BJ (cell line): ENCODE data around the gene NPR1. TPM values are rescaled to one million over a fixed set of nuclear protein-coding genes. Genes with fewer than 3 reads are reported as not detected.
"Not testable (repeated sequence)": the region's sequence is repeated elsewhere in the genome, so short reads cannot be mapped to it uniquely, and the experiment has no call there.

Source experiments
- CTCF ChIA-PET: fragments of 350-600 bp; formaldehyde crosslinking; extraction: SDS; loops from one replicate; lab custom pipeline; 2021; ENCODE audit warnings: antibody characterized with exemption, inconsistent platforms; lab: Yijun Ruan, JAX
- POLR2A ChIA-PET: fragments of 300-600 bp; sonication (Branson Sonifier 250); formaldehyde crosslinking; extraction: SDS; loops from one replicate; lab custom pipeline; 2021; ENCODE audit warnings: antibody characterized with exemption; lab: Charles Lee
- DNase-seq: peaks from one replicate; pipeline ENCODE4 v3.0.0-alpha.2; 2011; ENCODE audit warnings: low read depth
- H3K27me3 ChIP-seq: 2 replicates; pipeline ENCODE4 v1.6.0; 2011; ENCODE audit warnings: low read length; ENCODE audit not compliant: control insufficient read depth, insufficient read depth
- H3K36me3 ChIP-seq: 2 replicates; pipeline ENCODE4 v1.5.1; 2011; ENCODE audit warnings: low read length; ENCODE audit not compliant: control insufficient read depth, insufficient read depth
- H3K4me3 ChIP-seq: 2 replicates; pipeline ENCODE4 v1.5.1; 2011; ENCODE audit warnings: low read depth, mild to moderate bottlenecking, control low read depth, low read length
- polyA plus RNA-seq: library from polyadenylated mRNA; depleted of rRNA; stranded (reverse); fragments of >200 nt; gene quantifications from 2 replicates; pipeline ENCODE4 v1.2.3, GENCODE V29; 2011
- TF ChIP-seq, protein P1 (sequence below): IDR thresholded peaks from 2 replicates; pipeline ENCODE4 v1.5.1; 2011; ENCODE audit warnings: low read depth, mild to moderate bottlenecking, control low read depth, inconsistent platforms, low read length, moderate library complexity; ENCODE audit not compliant: insufficient read depth

Gene NPR1
- polyA plus RNA-seq, 1 experiment, result 0.02 TPM

DNA sequence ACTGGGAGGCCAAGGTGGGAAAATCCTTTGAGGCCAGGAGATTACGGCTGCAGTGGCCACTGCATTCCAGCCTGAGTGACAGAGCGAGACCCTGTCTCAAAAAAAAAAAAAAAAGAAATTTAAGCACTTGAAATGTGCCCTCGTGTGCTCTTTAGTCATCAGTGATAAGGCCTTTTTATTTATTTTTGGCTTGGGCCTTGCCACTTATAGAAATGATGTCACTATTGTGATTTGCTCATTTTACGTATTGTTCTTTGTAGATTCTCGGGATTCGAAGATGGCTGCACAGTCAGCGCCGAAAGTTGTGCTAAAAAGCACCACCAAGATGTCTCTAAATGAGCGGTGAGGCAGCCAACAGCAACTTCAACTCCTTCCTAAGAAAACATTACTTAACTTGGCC is 42.2 kb upstream of the NPR1 start:
- Histone ChIP-seq H3K4me3 (no peak overlapping the region), H3K36me3 (peaks cover 18% of the 10 kb centered on the region), H3K27me3 (no peaks in the 10 kb centered on the region)
- ChIA-PET CTCF (interaction anchor here (0.6 kb wide), 1 partner anchor 223 kb away, joined by 3 read pairs; no protein-coding TSS in a partner anchor), POLR2A (no interaction called here)
- DNase-seq, result no peak
- TF ChIP-seq, protein P1, sequence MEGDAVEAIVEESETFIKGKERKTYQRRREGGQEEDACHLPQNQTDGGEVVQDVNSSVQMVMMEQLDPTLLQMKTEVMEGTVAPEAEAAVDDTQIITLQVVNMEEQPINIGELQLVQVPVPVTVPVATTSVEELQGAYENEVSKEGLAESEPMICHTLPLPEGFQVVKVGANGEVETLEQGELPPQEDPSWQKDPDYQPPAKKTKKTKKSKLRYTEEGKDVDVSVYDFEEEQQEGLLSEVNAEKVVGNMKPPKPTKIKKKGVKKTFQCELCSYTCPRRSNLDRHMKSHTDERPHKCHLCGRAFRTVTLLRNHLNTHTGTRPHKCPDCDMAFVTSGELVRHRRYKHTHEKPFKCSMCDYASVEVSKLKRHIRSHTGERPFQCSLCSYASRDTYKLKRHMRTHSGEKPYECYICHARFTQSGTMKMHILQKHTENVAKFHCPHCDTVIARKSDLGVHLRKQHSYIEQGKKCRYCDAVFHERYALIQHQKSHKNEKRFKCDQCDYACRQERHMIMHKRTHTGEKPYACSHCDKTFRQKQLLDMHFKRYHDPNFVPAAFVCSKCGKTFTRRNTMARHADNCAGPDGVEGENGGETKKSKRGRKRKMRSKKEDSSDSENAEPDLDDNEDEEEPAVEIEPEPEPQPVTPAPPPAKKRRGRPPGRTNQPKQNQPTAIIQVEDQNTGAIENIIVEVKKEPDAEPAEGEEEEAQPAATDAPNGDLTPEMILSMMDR, result no peak

DNA sequence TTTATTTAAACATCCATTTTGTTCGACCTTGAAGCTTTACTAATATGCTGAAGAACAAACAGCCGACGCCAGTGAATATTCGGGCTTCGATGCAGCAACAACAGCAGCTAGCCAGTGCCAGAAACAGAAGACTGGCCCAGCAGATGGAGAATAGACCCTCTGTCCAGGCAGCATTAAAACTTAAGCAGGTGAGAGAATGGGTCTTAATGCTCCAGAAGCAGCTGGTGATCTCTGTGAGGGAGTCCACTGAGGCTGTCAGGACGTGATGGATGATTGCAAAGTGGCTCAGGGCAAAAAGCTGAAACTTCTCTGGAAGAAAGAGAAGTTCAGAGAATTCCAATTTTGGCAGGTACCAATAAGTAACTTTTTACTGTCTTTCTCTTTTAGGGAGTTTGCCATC is 40.2 kb upstream of the NPR1 start:
- ChIA-PET CTCF (interaction anchor here (1.3 to 1.4 kb wide), 2 partner anchors 9 to 128 kb away, joined by 4 to 5 read pairs; no protein-coding TSS in a partner anchor), POLR2A (no interaction called here)
- H3K27me3 ChIP-seq, result no peaks in the 10 kb centered on the region
- no peak for DNase-seq
- TF ChIP-seq, protein P1, result no peak
- H3K4me3 ChIP-seq, result no peak overlapping the region
- peaks cover 26% of the 10 kb centered on the region for H3K36me3 ChIP-seq

DNA sequence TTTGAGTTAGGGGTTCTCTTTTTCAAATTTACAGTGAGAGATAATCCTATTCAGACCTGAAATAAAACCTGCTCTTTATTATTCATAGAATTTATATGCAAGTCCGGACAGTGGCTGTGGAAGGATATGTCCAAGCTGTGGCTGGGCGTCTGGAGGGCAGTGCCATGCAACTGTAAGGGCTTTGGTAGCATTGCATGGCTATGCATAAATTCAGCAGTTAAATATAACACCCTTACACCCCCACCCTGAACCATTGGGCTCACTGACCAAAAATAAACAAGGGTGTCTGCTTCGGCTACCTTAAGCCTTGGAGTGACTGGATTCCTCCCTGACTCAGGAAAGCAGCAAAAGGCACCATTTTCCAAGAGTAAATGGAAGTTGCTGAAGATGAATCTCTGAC is 39.2 kb upstream of the NPR1 start:
- POLR2A ChIA-PET, result no interaction called here
- no peak for DNase-seq
- no peak overlapping the region for H3K4me3 ChIP-seq
- TF ChIP-seq, protein P1, result no peak
- H3K27me3 ChIP-seq, result no peaks in the 10 kb centered on the region
- H3K36me3 ChIP-seq, result peaks cover 26% of the 10 kb centered on the region
- CTCF ChIA-PET, result interaction anchor here (1.1 to 2.7 kb wide), 7 partner anchors 12 to 129 kb away, joined by 3 to 10 read pairs (median 3); partner anchors contain the start of gene S100A13

DNA sequence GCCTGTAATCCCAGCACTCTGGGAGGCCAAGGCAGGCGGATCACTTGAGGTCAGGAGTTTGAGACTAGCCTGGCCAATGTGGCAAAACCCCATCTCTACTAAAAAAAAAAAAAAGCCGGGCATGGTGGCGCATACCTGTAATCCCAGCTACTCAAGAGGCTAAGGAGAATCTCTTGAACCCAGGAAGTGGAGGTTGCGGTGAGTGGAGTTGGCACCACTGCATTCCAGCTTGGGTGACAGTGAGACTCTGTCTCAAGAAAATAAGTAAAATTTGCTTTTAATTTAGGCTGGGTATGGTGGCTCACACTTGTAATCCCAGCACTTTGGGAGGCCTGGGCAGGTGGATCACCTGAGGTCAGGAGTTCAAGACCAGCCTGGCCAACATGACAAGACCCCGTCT is 38.3 kb upstream of the NPR1 start:
- CTCF ChIA-PET, result interaction anchor here (0.7 to 2.7 kb wide), 9 partner anchors 11 to 1508 kb away, joined by 3 to 10 read pairs (median 3); partner anchors contain the start of gene S100A13
- H3K36me3 ChIP-seq, result peaks cover 29% of the 10 kb centered on the region
- not testable (repeated sequence) for H3K27me3 ChIP-seq, H3K4me3 ChIP-seq, DNase-seq
- POLR2A ChIA-PET, result interaction anchor here (0.5 to 0.7 kb wide), 2 partner anchors 14 to 20 kb away, joined by 3 read pairs; no protein-coding TSS in a partner anchor

GRCh38 chr1:153640861-153641260 is 37.6 kb upstream of the NPR1 start:
- H3K27me3 ChIP-seq, result no peaks in the 10 kb centered on the region
- no peak overlapping the region for H3K4me3 ChIP-seq
- ChIA-PET CTCF (interaction anchor here (0.7 to 2.7 kb wide), 4 partner anchors 12 to 1508 kb away, joined by 3 to 10 read pairs (median 3); no protein-coding TSS in a partner anchor), POLR2A (no interaction called here)
- no peak for DNase-seq
- peaks cover 31% of the 10 kb centered on the region for H3K36me3 ChIP-seq
- TF ChIP-seq, protein P1, result no peak
